Ecto neural progenitor cell (in vitro differentiated cells): ENCODE results near the gene PCK2.

Experiments used
- DNase-seq: peaks from one replicate; pipeline ENCODE4 v3.0.0-alpha.2; 2018; ENCODE audit warnings: low spot score

The PCK2 gene

DNA sequence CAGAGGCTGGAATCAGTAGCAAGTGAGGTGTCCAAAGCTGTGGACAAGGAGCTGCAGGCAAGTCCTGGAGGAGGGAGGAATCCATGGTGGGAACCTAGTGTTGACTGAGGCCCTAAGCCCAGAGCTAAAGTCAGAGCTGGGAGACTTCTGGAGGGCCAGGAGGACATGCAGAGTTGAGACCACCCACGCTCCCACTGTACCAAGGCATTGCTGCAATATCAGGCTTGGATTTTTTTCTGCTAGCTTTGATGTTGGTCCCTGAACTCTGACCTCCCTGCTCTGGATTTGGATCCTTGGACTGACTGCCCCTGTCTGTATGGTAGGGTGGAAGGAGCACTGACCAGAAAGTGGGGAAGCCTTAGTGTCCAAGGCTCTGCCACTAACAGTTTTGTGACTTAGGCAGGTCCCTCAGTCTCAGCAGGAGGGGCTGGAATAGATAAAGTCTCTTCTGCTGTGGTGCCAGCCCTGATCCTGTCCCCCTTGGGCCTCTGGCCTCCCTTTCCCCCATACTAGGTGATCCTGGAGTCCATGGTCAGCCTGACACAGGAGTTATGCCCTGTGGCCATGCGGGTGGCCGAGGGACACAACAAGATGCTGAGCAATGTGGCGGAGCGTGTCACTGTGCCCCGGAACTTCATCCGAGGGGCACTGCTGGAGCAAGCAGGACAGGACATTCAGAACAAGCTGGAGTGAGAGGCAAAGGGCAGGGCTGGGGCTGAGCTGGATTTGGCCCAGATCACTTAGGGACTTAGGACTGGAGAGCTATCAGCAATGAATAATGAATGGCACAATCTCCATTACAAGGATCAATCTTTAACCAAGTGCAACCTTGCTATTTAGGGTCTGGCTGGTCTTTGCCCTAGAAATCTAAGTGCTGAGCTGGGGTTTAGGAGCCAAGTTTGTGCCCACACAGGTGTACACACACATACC, 32.9 kb upstream of the PCK2 start:
- DNase-seq, result no peak

DNA sequence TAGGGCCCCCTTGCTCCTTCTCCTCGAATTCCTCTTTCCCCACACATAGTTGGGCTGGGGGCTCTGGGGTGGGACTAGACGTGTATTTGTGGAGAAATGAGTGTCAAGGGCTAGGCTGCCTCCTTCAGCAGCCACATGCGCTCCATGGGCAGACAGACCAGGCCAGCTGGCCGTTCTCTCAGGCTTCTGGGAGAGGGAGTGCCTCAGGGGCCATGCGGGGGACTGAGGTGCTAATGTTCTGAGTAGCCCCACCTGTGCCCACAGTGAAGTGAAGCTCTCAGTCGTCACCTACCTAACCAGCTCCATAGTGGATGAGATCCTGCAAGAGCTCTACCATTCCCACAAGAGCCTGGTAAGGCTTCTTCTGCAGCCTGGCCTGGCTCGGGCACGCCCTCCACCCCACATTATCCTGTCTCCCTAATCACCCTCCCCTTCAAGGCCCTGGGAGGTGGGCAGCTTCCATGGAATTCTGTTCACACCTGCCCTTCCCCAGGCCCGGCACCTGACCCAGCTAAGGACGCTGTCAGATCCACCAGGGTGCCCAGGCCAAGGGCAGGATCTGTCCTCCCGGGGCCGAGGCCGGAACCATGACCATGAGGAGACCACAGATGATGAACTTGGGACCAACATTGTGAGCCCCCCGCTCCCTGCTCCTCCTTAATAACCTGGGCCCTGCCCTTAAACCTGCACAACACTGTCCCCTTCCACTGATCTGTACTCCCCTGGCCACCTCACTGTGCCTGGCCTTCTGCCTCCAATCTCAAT, 31.7 kb upstream of the PCK2 start:
- DNase-seq, result no peak

DNA sequence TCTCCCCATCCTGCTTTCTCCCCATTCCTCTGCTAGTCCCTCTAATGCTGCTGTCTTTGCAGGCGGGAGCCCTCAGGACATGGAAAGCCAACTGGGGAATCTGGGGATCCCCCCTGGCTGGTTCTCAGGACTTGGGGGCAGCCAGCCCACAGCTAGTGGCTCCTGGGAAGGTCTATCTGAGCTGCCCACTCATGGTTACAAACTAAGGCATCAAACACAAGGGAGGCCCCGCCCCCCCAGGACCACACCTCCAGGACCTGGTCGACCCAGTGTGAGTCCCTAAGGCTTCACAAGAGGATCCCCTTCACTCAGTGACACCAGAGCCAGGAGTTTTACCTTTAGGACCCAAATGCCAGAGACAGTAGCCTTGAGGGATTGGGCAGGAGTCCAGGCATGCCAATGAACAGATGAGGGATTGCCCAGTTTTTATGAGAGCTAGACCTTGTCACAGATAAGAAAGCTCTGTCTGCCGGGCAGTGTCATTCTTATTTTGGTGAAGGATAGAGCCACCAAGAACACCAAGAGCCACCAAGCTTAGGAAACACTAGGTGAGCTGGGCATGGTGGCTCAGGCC, 30.8 kb upstream of the PCK2 start:
- no peak for DNase-seq

DNA sequence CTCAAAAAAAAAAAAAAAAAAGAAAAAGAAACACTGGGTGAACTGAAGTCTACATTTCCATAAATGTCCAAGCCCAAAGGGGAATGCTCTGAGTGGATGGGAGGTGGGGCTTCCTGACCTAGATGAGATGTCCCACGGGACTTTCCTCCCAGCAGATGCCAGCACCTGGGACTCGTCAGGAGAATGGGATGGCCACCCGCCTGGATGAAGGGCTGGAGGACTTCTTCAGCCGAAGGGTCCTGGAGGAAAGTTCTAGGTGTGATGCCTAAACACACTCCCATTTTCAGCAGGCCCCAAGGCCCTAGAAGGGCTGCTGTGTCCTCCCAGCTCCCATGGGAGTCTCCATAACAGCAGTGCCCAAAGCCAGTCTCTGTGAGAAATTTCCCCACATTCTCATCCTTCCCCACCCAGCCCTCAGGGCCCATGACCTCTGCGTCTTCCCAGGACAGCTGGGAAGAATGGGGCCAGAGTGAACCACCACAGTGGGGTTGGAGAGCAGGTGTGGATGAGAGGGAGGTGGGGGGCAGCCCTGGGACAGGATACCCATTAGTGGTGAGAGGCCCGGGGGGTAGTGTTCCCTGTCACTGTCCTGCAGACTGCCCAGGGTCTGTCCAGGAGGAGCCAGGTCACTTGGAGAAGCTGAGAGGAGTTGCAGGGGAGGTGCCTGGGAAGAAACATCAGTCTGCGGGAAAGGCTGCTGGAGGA, 29.9 kb upstream of the PCK2 start:
- DNase-seq, result no peak

DNA sequence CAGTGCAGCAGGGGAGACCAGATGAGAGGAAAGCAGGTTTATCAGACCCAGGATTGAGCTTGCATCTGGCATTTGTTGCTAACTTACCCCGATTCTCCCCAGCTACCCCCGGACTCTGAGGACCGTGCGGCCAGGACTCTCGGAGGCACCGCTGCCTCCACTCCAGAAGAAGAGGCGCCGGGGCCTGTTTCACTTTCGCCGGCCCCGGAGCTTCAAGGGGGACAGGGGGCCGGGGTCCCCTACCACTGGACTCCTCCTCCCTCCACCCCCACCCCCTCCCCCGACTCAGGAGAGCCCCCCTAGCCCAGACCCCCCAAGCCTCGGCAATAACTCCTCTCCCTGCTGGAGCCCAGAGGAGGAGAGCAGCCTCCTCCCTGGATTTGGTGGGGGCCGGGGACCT, 29.3 kb upstream of the PCK2 start:
- DNase-seq, result no peak

DNA sequence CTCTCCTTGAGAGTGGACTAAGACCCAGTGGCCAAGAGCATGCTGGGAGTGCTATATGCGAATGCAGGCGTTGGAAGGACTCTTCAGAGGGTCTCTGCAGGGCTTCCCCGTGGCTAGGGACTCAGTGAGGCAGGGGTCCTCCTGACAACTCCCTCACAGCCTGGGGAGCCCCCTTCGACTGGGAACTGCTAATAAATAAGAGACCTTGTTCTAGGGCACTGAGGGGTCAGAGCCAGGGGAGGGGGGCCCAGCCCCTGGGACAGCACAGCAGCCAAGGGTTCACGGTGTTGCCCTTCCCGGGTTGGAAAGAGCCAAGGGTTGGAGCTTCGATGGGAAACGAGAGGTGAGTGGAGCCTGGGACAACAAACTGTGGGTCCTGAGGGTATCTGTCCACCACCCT, 28.7 kb upstream of the PCK2 start:
- DNase-seq, result no peak

DNA sequence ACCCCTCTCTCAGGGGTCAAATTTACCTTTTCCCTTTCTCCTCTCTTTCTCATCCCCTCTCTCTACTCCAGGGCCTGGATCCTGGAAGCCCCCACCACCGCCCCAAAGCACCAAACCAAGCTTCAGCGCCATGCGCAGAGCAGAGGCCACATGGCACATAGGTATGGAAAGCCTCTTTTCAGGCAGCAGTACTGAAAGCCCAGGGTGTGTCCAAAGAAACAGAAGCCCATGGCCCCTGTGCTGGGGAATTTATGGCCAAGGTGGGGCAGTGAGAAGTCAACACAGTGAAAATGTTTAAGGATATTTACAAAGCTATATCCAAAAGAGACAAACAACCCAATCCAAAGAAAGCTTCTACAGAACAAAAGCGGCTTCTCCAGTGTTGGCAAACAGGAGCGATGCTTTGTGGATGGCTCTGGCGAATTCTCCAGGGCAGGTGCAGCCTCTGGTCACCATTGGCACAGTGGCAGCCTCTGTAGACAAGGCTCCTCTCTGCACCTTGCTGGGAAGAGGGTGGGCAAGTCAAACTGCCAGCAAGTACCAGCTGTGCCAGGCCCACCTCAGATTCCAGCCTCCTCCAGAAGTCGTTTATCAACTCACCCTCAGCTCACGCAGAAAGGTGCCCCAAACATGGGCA, 27.5 kb upstream of the PCK2 start:
- no peak for DNase-seq

DNA sequence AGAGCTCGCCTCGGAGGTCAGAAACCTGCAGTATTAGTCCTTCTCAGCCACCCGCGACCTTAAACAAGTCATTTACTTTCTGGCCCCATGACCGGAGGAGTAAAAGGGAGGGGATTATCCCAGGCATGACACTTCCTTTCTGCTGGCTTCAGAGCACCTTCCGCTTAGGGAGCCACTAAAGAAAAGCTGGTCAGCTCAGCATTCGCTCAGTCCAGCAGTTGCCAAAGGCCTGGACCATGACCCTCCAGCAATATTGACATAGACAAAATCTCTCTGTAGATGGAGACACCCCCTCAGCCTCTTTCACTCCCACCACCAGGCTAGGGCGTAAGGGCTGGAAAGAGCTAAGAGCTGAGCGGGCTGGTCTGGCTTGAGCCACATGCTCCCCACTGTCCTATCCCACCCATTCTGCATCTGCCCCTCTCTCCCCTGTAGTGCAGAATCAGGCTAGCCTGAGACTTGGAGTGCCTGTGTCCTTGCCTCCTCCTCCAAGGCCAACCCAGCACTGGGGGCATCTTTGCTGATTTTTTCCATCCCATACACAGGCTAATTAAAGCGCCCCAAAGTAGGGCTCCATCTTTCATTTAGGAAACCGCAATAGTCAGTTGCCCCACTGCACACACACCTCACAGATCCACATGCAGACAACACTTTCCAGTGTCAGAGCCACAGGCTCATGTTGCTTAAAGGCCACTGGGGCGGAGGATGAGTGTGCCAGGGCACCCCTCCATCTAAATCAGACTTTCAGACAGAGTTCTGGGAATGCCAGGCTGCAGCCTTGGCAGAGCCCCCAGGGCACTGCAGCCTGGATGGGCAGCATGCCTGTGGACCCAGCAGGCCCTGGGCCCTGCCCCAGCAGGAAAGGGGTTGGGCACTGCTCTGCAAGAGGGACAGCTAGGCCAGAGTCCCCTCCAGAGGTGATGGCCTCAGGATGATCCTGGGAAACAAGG, 26.7 kb upstream of the PCK2 start:
- no peak for DNase-seq

DNA sequence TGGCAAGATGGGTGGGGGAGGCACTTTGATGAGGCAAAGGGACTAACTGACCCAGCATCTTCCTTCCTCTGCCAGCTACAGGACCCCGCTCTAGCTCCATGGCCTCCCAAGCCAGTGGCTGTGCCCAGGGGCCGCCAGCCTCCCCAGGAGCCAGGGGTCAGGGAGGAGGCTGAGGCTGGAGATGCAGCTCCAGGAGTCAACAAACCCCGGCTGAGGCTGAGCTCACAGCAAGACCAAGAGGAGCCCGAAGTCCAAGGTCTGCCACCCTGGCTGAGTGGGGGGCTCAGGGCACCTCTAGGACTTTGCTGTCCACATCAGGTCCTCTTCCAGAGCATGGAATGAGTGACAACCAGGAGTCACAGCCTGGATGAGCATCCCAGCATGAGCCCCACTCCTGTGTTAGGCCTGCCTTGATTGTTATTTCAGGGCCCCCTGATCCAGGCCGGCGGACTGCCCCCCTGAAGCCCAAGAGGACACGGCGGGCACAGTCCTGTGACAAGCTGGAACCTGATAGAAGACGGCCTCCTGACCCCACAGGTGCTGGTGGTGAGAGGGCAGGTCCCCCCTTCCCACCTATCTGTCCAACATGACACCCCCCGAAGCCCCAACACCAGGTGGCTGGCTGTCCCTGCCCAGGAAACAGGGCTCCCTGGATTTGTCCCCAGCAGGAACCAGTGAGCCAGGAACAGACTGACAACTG, 25.2 kb upstream of the PCK2 start:
- DNase-seq, result no peak

DNA sequence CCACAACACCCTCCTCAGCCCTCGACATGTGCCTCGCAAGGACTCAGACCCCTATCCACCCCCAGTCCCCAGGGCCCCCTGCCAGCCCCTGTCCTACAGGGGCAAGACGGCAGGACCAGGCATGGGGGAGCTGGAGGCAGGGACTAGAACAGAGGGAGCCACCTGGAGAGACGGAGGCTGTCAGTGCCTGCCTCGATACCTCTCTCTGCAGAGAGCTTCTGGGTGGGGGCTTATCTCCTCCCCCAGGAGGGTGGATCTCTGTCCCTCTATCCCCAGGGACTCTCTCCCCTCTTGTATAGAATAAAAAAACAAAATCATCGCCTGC, 24.7 kb upstream of the PCK2 start:
- no peak for DNase-seq

DNA sequence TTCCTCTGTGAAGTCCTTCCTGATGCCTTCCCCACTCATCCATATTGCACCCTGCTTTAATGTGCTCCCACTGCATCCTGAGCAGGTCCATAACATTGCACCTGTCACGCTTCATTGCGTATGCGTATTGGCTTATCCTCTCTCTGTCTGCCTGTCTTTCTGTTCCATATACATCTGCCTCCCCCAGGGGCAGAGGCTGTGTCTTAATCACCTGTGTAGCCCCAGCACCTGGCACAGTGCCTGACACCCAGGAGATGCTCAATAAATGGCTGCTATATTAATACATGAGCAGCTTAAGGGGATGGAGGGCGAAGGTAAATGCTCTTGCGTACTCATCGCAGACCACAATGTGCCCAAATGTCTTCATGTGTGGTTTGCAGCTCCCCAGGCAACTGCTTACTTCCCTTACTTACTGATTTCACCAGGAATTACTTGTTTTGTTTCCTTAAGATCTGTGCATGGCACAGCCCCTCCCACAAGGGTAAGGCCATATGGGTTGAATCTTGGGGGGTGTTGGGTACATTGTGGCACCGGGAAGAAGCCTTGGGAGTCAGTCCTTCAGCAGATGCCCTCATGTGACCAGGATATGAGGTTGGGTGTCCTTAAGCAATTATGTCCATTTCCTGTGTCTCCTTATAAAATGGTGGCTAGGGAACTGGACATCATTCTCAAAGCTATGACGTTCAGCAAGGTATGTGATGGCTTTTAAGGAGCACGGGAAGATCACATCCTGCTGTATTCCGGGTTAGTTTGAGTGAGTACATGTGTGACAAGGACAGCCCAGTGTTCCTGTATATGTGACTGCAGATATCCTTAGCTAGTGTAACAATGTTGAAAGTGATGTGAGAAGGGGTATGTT, 23.6 kb upstream of the PCK2 start:
- DNase-seq, result no peak

DNA sequence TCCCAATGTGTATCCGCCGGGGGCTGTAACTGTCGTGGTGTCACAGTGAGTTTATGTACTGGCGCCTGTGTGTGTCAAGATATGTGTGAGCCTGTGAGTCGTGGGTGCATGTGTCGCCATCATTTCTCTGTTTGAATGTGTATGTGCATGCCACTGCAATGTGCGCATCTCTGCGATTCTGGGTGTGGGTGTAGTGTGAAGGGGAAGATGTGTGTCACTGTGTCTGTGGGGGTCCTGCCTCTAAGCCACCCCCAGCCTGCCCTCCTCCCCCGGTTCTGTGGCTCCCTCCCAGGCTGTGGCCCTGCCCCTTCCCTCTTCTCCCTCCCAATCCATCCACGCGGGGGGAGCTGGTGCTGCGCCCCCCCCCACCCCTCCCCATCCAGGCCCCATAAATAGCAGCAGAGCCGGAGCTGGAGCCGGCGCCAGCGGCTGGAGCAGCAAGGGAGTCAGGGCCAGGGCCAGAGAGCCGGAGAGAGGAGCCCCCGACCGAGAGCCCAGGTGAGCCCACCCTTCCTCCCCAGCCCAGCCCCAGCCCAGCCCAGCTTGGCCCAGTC, 22.9 kb upstream of the PCK2 start, which contains the start of gene CPNE6:
Gene CPNE6, plus strand, starts transcription at position 419 of the 554 bp plus-strand sequence. CDS start 1,375 bp downstream, outside the sequence.
- DNase-seq, result no peak

DNA sequence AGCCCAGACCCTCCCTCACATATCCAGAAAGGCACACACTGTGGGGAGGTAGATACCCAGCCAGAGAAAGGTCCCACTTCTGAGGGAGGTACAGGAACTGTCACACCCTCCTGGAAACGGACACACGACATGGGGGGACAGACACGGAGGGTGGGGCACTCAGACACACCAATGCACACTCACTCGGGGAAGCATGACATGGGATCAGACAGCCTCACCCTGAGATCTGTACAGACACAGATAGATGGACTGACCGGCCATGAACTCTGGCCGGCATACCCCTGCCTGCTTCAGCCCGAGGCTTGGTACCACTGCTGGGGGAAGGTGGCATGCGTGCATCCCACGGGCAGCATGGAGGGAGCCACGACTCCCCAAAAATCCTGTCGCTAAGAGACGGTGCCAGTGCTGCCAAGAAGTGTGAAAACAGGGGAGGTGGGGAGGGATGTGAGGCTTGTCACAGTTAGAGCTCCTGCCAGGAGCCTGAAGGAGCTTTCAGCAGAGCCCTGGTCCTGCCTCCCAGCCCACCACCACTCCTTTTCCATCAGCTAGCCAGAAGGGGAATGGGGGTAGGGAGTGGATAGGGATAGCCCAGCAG, 22.2 kb upstream of the PCK2 start:
- no peak for DNase-seq

DNA sequence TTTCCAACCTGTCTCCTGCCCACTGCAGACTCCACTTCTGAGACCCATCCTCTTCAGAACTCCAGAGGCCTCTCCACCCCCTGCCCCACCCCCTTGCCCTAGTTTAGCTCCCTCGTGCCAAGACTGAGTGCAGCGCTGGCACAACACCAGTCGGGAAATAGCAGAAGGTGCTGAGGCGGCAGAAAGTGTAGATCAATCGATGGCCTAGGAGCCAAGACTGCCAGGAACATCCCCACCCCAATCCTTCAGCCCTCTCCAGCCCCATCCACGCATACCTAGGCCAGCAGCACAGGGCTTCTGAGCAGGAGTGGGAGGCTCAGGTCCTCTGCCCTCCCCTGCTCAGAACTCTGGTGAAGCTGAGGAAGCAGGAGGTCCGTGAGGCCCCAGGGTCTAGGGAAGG, 21.7 kb upstream of the PCK2 start:
- DNase-seq, result no peak

DNA sequence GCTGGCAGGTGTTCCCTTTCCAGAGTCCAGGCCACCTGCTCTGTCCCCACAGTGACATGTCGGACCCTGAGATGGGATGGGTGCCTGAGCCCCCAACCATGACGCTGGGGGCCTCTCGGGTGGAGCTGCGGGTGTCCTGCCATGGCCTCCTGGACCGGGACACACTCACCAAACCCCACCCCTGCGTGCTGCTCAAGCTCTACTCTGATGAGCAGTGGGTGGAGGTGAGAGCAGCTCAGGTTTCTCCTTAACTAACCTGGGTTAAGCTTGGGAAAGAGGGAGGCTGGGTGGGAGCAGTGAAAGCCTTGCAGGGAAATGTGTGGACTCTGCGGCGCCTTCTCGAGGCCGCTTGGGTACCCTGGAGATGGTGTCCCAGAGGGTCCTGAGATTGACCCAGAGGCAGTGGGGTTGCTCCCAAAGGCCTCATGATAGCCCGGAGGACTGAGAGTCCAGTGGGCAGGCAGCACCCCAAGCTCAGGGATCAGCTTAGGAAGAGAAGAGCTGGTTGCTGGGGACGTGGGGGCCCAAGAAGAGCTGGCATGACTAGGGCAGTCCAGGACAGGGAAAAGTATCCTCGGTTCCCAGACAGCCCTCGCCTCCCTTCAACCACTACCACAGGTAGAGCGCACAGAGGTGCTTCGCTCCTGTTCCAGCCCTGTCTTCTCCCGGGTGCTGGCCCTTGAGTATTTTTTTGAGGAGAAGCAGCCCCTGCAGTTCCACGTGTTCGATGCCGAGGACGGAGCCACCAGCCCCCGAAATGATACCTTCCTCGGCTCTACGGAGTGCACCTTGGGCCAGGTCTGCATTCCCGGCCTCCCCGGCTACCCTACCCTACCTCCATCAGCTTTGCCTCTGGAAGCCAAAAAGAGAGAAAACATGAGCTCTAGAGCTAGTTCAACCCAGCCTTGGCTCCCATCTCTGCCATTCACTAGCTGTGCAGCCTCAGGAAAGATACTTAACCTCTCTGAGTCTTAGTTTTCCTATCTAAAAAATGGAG, 20.9 kb upstream of the PCK2 start:
- DNase-seq, result no peak

DNA sequence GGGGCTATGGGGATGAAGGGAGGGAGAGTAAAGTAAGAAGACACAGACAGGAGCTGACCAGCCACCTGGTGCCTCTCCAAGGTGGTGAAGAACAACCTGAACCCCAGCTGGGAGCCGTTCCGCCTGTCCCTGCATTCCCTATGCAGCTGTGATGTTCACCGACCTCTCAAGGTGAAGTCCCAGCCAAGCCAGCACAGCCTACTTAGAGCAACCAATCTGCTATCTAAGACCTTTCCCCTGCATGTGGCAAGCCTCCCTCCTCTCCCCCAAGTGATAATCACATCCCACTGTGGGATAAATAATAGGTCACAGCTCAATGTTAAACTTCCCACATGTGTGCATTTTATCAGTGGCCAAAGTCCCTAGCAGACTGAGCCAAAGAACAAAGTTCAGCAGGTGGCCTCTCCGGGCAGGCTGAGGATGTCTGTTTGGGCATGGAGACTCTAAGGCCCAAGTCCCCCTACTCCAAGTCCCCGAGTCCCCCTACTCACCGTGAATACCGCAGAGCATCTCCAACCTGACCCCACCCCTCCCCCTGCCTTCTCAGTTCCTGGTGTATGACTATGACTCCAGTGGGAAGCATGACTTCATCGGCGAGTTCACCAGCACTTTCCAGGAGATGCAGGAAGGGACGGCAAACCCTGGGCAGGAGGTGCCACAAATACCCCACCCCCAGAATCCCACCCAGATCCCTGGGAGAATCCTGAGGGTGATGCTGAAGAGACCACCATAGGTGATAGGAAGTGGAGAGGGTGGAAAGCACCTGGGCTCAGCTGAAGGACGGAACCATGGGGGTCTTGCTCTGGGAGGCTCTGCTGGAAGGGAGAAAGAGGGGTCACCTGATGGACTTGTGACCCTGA, 19.3 kb upstream of the PCK2 start:
- DNase-seq, result no peak
